HG03460 (cell line): ENCODE measurements around the gene HSP90AA1.
"Not testable (repeated sequence)": the region's sequence is repeated elsewhere in the genome, so short reads cannot be mapped to it uniquely, and the experiment has no call there.

Experiments
- ATAC-seq: cut with Tn5 transposase; IDR thresholded peaks from one replicate; pipeline ENCODE4 v1.9.1; 2021; ENCODE audit not compliant: unreplicated experiment

Gene HSP90AA1

GRCh38 chr14:102086972-102087761 is at the start of gene HSP90AA1:
HSP90AA1 (minus strand) TSS chr14:102087044; CDS start chr14:102086378, 666 bp downstream.
- ATAC-seq = peak; percentile 64

GRCh38 chr14:102135456-102135855 is 48.6 kb upstream of the HSP90AA1 start:
- not testable (repeated sequence) for ATAC-seq

GRCh38 chr14:102134719-102135118 is 47.9 kb upstream of the HSP90AA1 start:
- not testable (repeated sequence) for ATAC-seq

- ATAC-seq = not testable (repeated sequence)
These were observed 47.2 kb upstream of the HSP90AA1 start for GRCh38 chr14:102134021-102134420.

GRCh38 chr14:102131741-102132140 is 44.9 kb upstream of the HSP90AA1 start:
- no peak for ATAC-seq

GRCh38 chr14:102126807-102127455 is 40.1 kb upstream of the HSP90AA1 start:
- no peak for ATAC-seq

GRCh38 chr14:102125546-102125945 is 38.7 kb upstream of the HSP90AA1 start:
- no peak for ATAC-seq

GRCh38 chr14:102124419-102124818 is 37.6 kb upstream of the HSP90AA1 start:
- no peak for ATAC-seq

GRCh38 chr14:102121567-102121966 is 34.7 kb upstream of the HSP90AA1 start:
- ATAC-seq = no peak

- ATAC-seq = no peak
These were observed 34.0 kb upstream of the HSP90AA1 start for GRCh38 chr14:102120888-102121287.

- ATAC-seq = no peak
These were observed 31.0 kb upstream of the HSP90AA1 start for GRCh38 chr14:102117852-102118251.

GRCh38 chr14:102116361-102117180 is 29.7 kb upstream of the HSP90AA1 start:
- no peak for ATAC-seq

- no peak for ATAC-seq
These were observed 24.3 kb upstream of the HSP90AA1 start for GRCh38 chr14:102111101-102111500.

- not testable (repeated sequence) for ATAC-seq
These were observed 22.5 kb upstream of the HSP90AA1 start for GRCh38 chr14:102109332-102109731.

- no peak for ATAC-seq
These were observed 18.5 kb upstream of the HSP90AA1 start for GRCh38 chr14:102105369-102105768.

GRCh38 chr14:102103062-102103695 is 16.3 kb upstream of the HSP90AA1 start:
- ATAC-seq = peak; percentile 77

- ATAC-seq = no peak
These were observed 10.7 kb upstream of the HSP90AA1 start for GRCh38 chr14:102097441-102098135.

GRCh38 chr14:102096569-102097188 is 9.8 kb upstream of the HSP90AA1 start:
- no peak for ATAC-seq

GRCh38 chr14:102095871-102096568 is 9.2 kb upstream of the HSP90AA1 start:
- ATAC-seq = no peak
